ENCODE measurements around the gene IRS4.
A peak's percentile ranks its signal among the peaks of the same experiment; 100 is the strongest.

Gene IRS4

DNA sequence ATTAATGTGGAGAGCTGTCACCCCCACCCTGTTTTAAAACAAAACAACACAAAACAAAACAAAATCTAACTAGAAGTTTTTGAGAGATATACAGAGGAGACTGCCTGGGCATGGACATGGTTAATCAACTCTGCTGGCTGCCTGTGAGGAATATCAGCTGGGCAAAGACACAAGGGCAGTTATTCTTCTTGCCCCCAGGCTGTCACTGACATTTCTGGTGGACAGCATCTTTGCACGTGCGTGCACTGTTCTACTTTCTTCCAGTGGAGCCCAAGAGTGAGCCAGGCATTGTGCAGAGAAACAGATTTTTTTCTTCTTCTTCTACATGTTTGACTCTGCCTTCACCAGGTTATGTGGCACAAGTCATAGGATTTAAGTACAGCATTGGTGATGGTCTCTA is 13.8 kb downstream of the IRS4 start:
- POLR2A ChIA-PET: no interaction called here
- CTCF ChIA-PET: no interaction called here
- TF ChIP-seq ELF4 (IDR thresholded peaks at IDR 0.05) (no peak), FOXM1 (IDR thresholded peaks at IDR 0.05; ENCODE audit: borderline replicate concordance) (no peak), SP1 (IDR thresholded peaks at IDR 0.05) (no peak)

DNA sequence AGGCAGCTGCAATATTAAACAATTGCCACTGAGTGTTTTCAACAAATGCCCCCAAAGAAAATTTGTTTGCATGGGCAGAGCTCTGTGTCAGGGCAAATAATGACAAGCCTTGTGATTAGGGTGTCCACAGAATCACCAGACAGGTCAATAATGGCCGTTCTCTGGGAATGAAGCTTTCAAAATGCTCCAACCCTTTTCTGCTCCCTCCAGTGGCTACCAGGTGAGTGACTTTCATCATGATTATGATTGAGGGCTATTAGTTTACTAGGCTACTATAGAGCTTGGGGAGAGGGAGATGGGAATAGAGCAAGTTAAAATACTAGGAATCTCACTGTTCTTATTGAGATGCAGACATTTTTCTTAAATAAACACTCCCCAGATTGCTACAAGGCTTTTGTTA is 23.5 kb downstream of the IRS4 start:
- no peak for DNase-seq (ENCODE audit: extremely low spot score)
- no peak for TF ChIP-seq LEF1 (IDR thresholded peaks at IDR 0.05; ENCODE audit: borderline replicate concordance)
- no peak for TF ChIP-seq ELF4 (IDR thresholded peaks at IDR 0.05)
- ChIA-PET CTCF (no interaction called here), POLR2A (no interaction called here)

More for the DNA sequence above, 13.8 kb downstream of the IRS4 start:
- DNase-seq (ENCODE audit: extremely low spot score): no peak

DNA sequence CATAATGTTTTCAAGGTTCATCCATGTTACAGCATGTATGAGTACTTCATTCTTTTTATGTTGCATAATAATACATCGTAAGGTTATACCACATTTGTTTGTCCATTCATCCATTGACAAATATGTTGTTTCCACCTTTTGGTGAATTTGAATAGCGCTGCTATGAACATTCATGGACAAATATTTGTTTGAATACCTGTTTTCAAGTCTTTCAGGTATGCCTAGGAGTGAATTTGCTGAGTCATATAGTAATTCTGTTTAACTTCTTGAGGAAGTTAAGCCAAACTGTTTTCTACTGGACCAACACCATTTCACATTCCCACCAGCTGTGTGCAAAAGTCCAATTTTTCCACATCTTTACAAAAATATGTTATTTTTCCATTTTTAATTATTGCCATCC is 31.5 kb downstream of the IRS4 start:
- CTCF ChIA-PET: no interaction called here
- DNase-seq (ENCODE audit: extremely low spot score): no peak
- no peak for TF ChIP-seq NFRKB (IDR thresholded peaks at IDR 0.05)
- TF ChIP-seq BHLHE40 (IDR thresholded peaks at IDR 0.05; ENCODE audit: borderline replicate concordance): no peak
- no peak for TF ChIP-seq LEF1 (IDR thresholded peaks at IDR 0.05; ENCODE audit: borderline replicate concordance)
- no peak for TF ChIP-seq HDGF (IDR thresholded peaks at IDR 0.05; ENCODE audit: borderline replicate concordance)
- no peak for TF ChIP-seq ARNT (IDR thresholded peaks at IDR 0.05)
- TF ChIP-seq CTBP1 (IDR thresholded peaks at IDR 0.05; ENCODE audit: borderline replicate concordance): no peak
- no peak for TF ChIP-seq FOXA1 (IDR thresholded peaks at IDR 0.05)
- no peak for TF ChIP-seq ZNF384 (IDR thresholded peaks at IDR 0.05)
- no peak for TF ChIP-seq L3MBTL2 (conservative IDR thresholded peaks at IDR 0.05)
- TF ChIP-seq, protein P1, sequence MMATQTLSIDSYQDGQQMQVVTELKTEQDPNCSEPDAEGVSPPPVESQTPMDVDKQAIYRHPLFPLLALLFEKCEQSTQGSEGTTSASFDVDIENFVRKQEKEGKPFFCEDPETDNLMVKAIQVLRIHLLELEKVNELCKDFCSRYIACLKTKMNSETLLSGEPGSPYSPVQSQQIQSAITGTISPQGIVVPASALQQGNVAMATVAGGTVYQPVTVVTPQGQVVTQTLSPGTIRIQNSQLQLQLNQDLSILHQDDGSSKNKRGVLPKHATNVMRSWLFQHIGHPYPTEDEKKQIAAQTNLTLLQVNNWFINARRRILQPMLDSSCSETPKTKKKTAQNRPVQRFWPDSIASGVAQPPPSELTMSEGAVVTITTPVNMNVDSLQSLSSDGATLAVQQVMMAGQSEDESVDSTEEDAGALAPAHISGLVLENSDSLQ (IDR thresholded peaks at IDR 0.05): no peak
- TF ChIP-seq ELF4 (IDR thresholded peaks at IDR 0.05): no peak
- no peak for TF ChIP-seq FOXM1 (IDR thresholded peaks at IDR 0.05; ENCODE audit: borderline replicate concordance)
- TF ChIP-seq FOXK2 (IDR thresholded peaks at IDR 0.05): no peak
- TF ChIP-seq SP1 (IDR thresholded peaks at IDR 0.05): no peak
- TF ChIP-seq TARDBP (IDR thresholded peaks at IDR 0.05): no peak
- TF ChIP-seq SUZ12 (IDR thresholded peaks at IDR 0.05): no peak
- POLR2A ChIA-PET: no interaction called here

DNA sequence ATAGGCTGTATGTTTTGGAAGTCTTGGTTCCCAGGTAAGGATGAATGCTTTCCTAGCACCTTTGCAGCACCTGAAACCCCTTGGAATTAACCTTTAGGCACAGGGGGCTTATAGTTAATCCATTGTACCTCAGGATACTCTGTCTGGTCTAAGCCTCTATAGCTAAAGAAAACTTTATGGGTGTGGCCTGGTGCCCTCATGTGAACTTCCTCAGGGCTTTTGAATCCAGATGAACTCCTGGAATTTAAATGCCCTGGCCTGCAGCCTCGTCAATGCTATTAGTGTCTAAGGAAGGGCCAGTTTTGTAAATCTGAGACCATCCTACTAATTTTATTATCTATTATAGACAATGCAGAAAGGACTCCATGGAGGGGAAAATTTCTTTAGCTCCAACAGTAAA is 33.8 kb downstream of the IRS4 start:
- CTCF ChIA-PET: no interaction called here
- no peak for DNase-seq (ENCODE audit: extremely low spot score)
- TF ChIP-seq ARNT (IDR thresholded peaks at IDR 0.05): no peak
- TF ChIP-seq, protein P1 (IDR thresholded peaks at IDR 0.05): no peak
- TF ChIP-seq ELF4 (IDR thresholded peaks at IDR 0.05): no peak
- no peak for TF ChIP-seq BHLHE40 (IDR thresholded peaks at IDR 0.05; ENCODE audit: borderline replicate concordance)
- TF ChIP-seq ZNF384 (IDR thresholded peaks at IDR 0.05): no peak
- no peak for TF ChIP-seq LEF1 (IDR thresholded peaks at IDR 0.05; ENCODE audit: borderline replicate concordance)
- TF ChIP-seq CTBP1 (IDR thresholded peaks at IDR 0.05; ENCODE audit: borderline replicate concordance): no peak
- TF ChIP-seq HDGF (IDR thresholded peaks at IDR 0.05; ENCODE audit: borderline replicate concordance): no peak
- no peak for TF ChIP-seq TARDBP (IDR thresholded peaks at IDR 0.05)
- no peak for TF ChIP-seq FOXA1 (IDR thresholded peaks at IDR 0.05)
- no peak for TF ChIP-seq FOXM1 (IDR thresholded peaks at IDR 0.05; ENCODE audit: borderline replicate concordance)
- TF ChIP-seq L3MBTL2 (conservative IDR thresholded peaks at IDR 0.05): no peak
- no peak for TF ChIP-seq NFRKB (IDR thresholded peaks at IDR 0.05)
- no peak for TF ChIP-seq SP1 (IDR thresholded peaks at IDR 0.05)
- POLR2A ChIA-PET: no interaction called here

DNA sequence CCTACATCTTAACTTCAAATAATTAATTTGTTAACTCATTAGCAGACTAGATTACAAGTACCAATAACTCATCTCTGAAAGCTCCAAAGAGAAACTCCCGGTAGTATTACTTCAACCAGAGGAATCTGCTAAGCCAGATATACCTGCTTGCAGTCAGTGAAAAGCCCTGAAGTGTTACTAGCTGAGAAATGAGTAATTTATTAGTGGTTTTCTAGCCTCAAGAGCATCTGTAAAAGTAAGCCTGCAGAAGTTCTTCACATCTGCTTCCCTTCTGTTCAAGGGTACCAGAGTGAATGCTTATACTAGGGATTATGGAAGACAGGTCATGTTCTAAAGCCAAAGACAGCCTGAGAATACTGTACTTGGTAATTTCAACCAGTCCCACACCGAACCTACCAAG is 34.7 kb downstream of the IRS4 start:
- DNase-seq (ENCODE audit: extremely low spot score): no peak

DNA sequence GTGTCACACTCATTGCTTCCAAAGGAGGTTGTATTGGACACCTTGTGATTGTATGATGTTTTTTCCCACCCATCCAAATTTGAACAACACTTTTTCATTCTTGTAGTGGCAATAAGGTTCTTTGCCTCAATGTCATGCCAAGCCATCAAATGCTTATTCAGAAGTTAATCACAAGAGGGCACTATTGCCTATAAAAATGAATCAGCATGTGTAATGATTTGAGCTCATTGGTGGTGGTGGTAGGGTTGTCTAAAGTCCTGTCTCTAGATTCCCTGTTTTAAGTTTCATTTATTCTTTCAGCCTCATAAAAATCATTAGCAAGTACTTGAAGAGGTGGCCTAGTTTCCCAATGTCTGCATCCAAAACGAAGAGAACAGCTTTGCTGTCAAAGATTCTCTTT is 37.0 kb downstream of the IRS4 start:
- peak; percentile 52 for DNase-seq (ENCODE audit: extremely low spot score)
- ChIA-PET POLR2A (no interaction called here), CTCF (interaction anchor here (0.7 to 1.9 kb wide), 7 partner anchors 34 to 786 kb away, joined by 3 to 20 read pairs (median 4); no protein-coding TSS in a partner anchor)
- no peak for TF ChIP-seq SUZ12 (IDR thresholded peaks at IDR 0.05)
- TF ChIP-seq, protein P1 (IDR thresholded peaks at IDR 0.05): peak; percentile 63

More for the DNA sequence above, 34.7 kb downstream of the IRS4 start:
- TF ChIP-seq TARDBP (IDR thresholded peaks at IDR 0.05): no peak
- no peak for TF ChIP-seq LEF1 (IDR thresholded peaks at IDR 0.05; ENCODE audit: borderline replicate concordance)
- ChIA-PET CTCF (no interaction called here), POLR2A (no interaction called here)

DNA sequence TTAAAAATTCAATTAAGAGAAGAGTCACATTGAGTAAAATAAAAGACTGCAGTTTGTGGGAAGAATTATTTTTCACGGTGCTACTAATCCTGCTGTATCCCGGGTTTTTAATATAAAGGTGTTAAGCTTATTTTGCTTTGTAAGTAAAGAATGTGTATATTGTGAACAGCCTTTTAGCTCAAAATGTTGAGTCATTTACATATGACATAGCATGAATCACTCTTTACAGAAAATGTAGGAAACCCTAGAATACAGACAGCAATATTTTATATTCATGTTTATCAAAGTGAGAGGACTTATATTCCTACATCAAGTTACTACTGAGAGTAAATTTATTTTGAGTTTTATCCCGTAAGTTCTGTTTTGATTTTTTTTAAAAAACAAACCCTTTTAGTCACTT is 39.7 kb downstream of the IRS4 start:
- CTCF ChIA-PET: no interaction called here
- POLR2A ChIA-PET: no interaction called here
- no peak for DNase-seq (ENCODE audit: extremely low spot score)
- TF ChIP-seq SP1 (IDR thresholded peaks at IDR 0.05) (no peak), CTBP1 (IDR thresholded peaks at IDR 0.05; ENCODE audit: borderline replicate concordance) (no peak), NFRKB (IDR thresholded peaks at IDR 0.05) (no peak), ARNT (IDR thresholded peaks at IDR 0.05) (no peak), FOXM1 (IDR thresholded peaks at IDR 0.05; ENCODE audit: borderline replicate concordance) (no peak), ZNF384 (IDR thresholded peaks at IDR 0.05) (no peak), ELF4 (IDR thresholded peaks at IDR 0.05) (no peak), BHLHE40 (IDR thresholded peaks at IDR 0.05; ENCODE audit: borderline replicate concordance) (no peak), LEF1 (IDR thresholded peaks at IDR 0.05; ENCODE audit: borderline replicate concordance) (no peak), HDGF (IDR thresholded peaks at IDR 0.05; ENCODE audit: borderline replicate concordance) (no peak), FOXK2 (IDR thresholded peaks at IDR 0.05) (no peak), FOXA1 (IDR thresholded peaks at IDR 0.05) (no peak), SUZ12 (IDR thresholded peaks at IDR 0.05) (no peak), L3MBTL2 (conservative IDR thresholded peaks at IDR 0.05) (no peak), TARDBP (IDR thresholded peaks at IDR 0.05) (no peak)
- TF ChIP-seq, protein P1 (IDR thresholded peaks at IDR 0.05): no peak
